HepG2 (cell line): ENCODE measurements around the gene INPP4B. TPM values are rescaled to one million over a fixed set of nuclear protein-coding genes. Genes with fewer than 3 reads are reported as not detected.

Experiments
- ATAC-seq: fragments of 200-7000 bp; cut with Tn5 transposase; 3 replicates; pipeline ENCODE4 v1.9.1; 2020; ENCODE audit warnings: mild to moderate bottlenecking, moderate library complexity
- BruUV-seq: library from RNA; stranded (reverse); fragments of 400-500 nt; replicated peaks from 2 replicates; lab custom pipeline; 2021; lab: Mats Ljungman, UMichigan
- CTCF ChIA-PET: fragments of 300-600 bp; formaldehyde crosslinking; extraction: SDS; loops from one replicate; lab custom pipeline; 2021; ENCODE audit warnings: low total read pairs, inconsistent platforms, low intra/inter-chr PET ratio; lab: Yijun Ruan, JAX
- POLR2A ChIA-PET: fragments of 350-600 bp; sonication (Branson Sonifier 250); formaldehyde crosslinking; loops from one replicate; lab custom pipeline; 2020; ENCODE audit warnings: antibody characterized with exemption, inconsistent platforms; lab: Yijun Ruan, JAX
- DNase-seq: peaks from one replicate; pipeline ENCODE4 v3.0.0-alpha.2; 2015; ENCODE audit warnings: low spot score
- FAIRE-seq: peaks from 3 replicates; lab custom pipeline; 2011; peaks lifted over from hg19 to GRCh38; lab: Jason Lieb, UNC
- H2AFZ ChIP-seq: one replicate; pipeline ENCODE4 v1.6.1; 2011; ENCODE audit warnings: low read length, inconsistent platforms
- H3K27ac ChIP-seq: fragments of 300-600 bp; 3 replicates; pipeline ENCODE4 v1.8.0; 2011; ENCODE audit warnings: mixed run types, mild to moderate bottlenecking, mixed read lengths, low read length, inconsistent platforms; ENCODE audit not compliant: insufficient read depth; ENCODE audit errors: extremely low read length
- H3K27me3 ChIP-seq, 2 experiments: fragments of 200-600 bp in 1 of 2; 2 replicates in 1 of 2; 3 replicates in 1 of 2; pipeline versions ENCODE4 v1.6.0 to v1.8.0; 2011; ENCODE audit warnings: low read length in 2 of 2, mild to moderate bottlenecking in 2 of 2, moderate library complexity in 2 of 2, inconsistent platforms in 1 of 2; ENCODE audit not compliant: insufficient read depth in 2 of 2, control insufficient read depth in 1 of 2
- H3K36me3 ChIP-seq, 2 experiments: fragments of 200-600 bp in 1 of 2; replicated peaks in 1 of 2; 2 replicates in 1 of 2; 3 replicates in 1 of 2; pipeline versions ENCODE4 v1.5.1 to v1.8.0; 2011; ENCODE audit warnings: low read length in 2 of 2, inconsistent platforms in 1 of 2; ENCODE audit not compliant: insufficient read depth in 2 of 2, control insufficient read depth in 1 of 2
- H3K4me1 ChIP-seq: 2 replicates; pipeline ENCODE4 v1.5.1; 2012; ENCODE audit warnings: low read length, inconsistent platforms; ENCODE audit not compliant: insufficient read depth
- H3K4me2 ChIP-seq: 2 replicates; pipeline ENCODE4 v1.6.0; 2011; ENCODE audit warnings: low read depth, low read length, inconsistent platforms
- H3K4me3 ChIP-seq, 3 experiments: fragments of 200-600 bp in 1 of 3; sonication (generic), shearing (Covaris generic) in 1 of 3; replicated peaks in 1 of 3; 2 replicates each; pipeline ENCODE4 v1.5.1; 2011 to 2016; ENCODE audit warnings: low read length in 3 of 3, inconsistent platforms in 2 of 3, low read depth in 2 of 3, mild to moderate bottlenecking in 2 of 3, control low read depth in 1 of 3, mixed read lengths in 1 of 3; ENCODE audit not compliant: insufficient read depth in 1 of 3
- H3K79me2 ChIP-seq: one replicate; pipeline ENCODE4 v1.6.1; 2011; ENCODE audit warnings: low read length, inconsistent platforms; ENCODE audit not compliant: insufficient read depth
- H3K9ac ChIP-seq: 2 replicates; pipeline ENCODE4 v1.6.0; 2011; ENCODE audit warnings: mild to moderate bottlenecking, low read depth, low read length, inconsistent platforms; ENCODE audit not compliant: insufficient read depth
- H3K9me3 ChIP-seq: 2 replicates; pipeline ENCODE4 v1.5.1; 2012; ENCODE audit warnings: mild to moderate bottlenecking, low read length
- H4K20me1 ChIP-seq: 2 replicates; pipeline ENCODE4 v1.6.0; 2011; ENCODE audit warnings: inconsistent platforms, mild to moderate bottlenecking, low read length, moderate library complexity; ENCODE audit not compliant: insufficient read depth
- GPBP1L1 ChIP-seq: sonication (generic); formaldehyde crosslinking; IDR thresholded peaks from 2 replicates; pipeline ENCODE4 v1.5.0; 2020; ENCODE audit warnings: mild to moderate bottlenecking, missing genetic modification reagents
- MAF1 ChIP-seq: sonication (generic); formaldehyde crosslinking; IDR thresholded peaks from 2 replicates; pipeline ENCODE4 v1.5.0; 2020; ENCODE audit warnings: missing genetic modification reagents, borderline replicate concordance
- PAF1 ChIP-seq: IDR thresholded peaks from 2 replicates; pipeline ENCODE4 v1.6.1; 2016; ENCODE audit warnings: missing genetic modification reagents, missing compliant biosample characterization
- SOX5 ChIP-seq: IDR thresholded peaks from 2 replicates; pipeline ENCODE4 v1.6.1; 2016; ENCODE audit warnings: borderline replicate concordance
- SP2 ChIP-seq: sonication (generic); formaldehyde crosslinking; IDR thresholded peaks from 2 replicates; pipeline ENCODE4 v1.5.1; 2020; ENCODE audit warnings: mild to moderate bottlenecking, missing genetic modification reagents
- ZNF207 ChIP-seq: fragments of 450-650 bp; IDR thresholded peaks from 2 replicates; pipeline ENCODE4 v1.6.1; 2016; ENCODE audit warnings: antibody characterized with exemption, borderline replicate concordance
- ZNF225 ChIP-seq: sonication (generic); formaldehyde crosslinking; IDR thresholded peaks from 2 replicates; pipeline ENCODE4 v1.4.0; 2020; ENCODE audit warnings: mild to moderate bottlenecking, missing genetic modification reagents
- ZNF44 ChIP-seq: sonication (generic); formaldehyde crosslinking; IDR thresholded peaks from 2 replicates; pipeline ENCODE4 v1.5.1; 2020; ENCODE audit warnings: mild to moderate bottlenecking, missing genetic modification reagents
- ZNF7 ChIP-seq: IDR thresholded peaks from 2 replicates; pipeline ENCODE4 v1.6.1; 2016; ENCODE audit warnings: missing biosample characterization, missing genetic modification reagents
- WGBS: methylation state at CpG from one replicate; pipeline ENCODE4 v1.1.6; 2017; ENCODE audit warnings: low lambda C conversion rate; 5-methylcytosine and 5-hydroxymethylcytosine counted together
- in situ Hi-C: cut with HindIII; loops from 2 replicates; pipeline ENCODE4 v1.10.0; 2017; ENCODE audit warnings: low pct_unique_long_range_greater_than_20kb; ENCODE audit not compliant: extremely low pct_ligation_motif_present
- intact Hi-C: fragments of 100-400 bp; cut with micrococcal nuclease; formaldehyde crosslinking; loops from one replicate; pipeline ENCODE4 v1.10.0; 2022; ENCODE audit not compliant: unreplicated experiment
- polyA plus RNA-seq, 8 experiments: library from polyadenylated mRNA; depleted of rRNA in 3 of 8; stranded (reverse) in 7 of 8; unstranded in 1 of 8; fragments of >200 nt; fragmentation: Illumina TruSeq in 4 of 8; extraction: Trizol in 4 of 8; gene quantifications; 2 replicates each; pipeline versions ENCODE4 v1.2.1 to v1.2.3, GENCODE V29; 2011 to 2016; ENCODE audit warnings: low read depth in 4 of 8, missing spikeins in 1 of 8, mixed read lengths in 1 of 8; ENCODE audit not compliant: insufficient read depth in 1 of 8
- total RNA-seq, 5 experiments: library from RNA; depleted of rRNA; stranded (reverse); fragments of >200 nt; fragmentation: Illumina TruSeq; extraction: Trizol; gene quantifications; 2 replicates each; pipeline ENCODE4 v1.2.3, GENCODE V29; 2016; ENCODE audit warnings: low read depth in 1 of 5

The INPP4B gene
- total and polyA plus RNA-seq, 2 of the 13 experiments (the other 11 are each of a cell fraction or from before 2014, with no cell fraction given) = not detected

GRCh38 chr4:142262956-142263355, 583.1 kb downstream of the INPP4B start:
- FAIRE-seq = no peak
- intact Hi-C loops = no loop called here
- no peak overlapping the region for H3K4me3 ChIP-seq
- no peaks in the 10 kb centered on the region for H3K79me2 ChIP-seq
- no peaks in the 10 kb centered on the region for H4K20me1 ChIP-seq
- ATAC-seq = no peak
- DNase-seq = no peak
- no TSS peak for BruUV-seq
- no peak overlapping the region for H3K4me2 ChIP-seq
- H3K36me3 ChIP-seq = no peaks in the 10 kb centered on the region
- H3K9ac ChIP-seq = no peak overlapping the region
- in situ Hi-C loops = no loop called here
- WGBS = 0% methylated on average over 2 of the region's 2 CpGs
- no peak overlapping the region for H2AFZ ChIP-seq
- H3K27me3 ChIP-seq = no peaks in the 10 kb centered on the region
- TF ChIP-seq SOX5 (CRISPR knock-in tag) (no peak), PAF1 (CRISPR knock-in tag) (no peak), MAF1 (CRISPR knock-in tag) (no peak), ZNF44 (CRISPR knock-in tag) (no peak), GPBP1L1 (no peak), ZNF7 (CRISPR knock-in tag) (no peak), ZNF225 (CRISPR knock-in tag) (no peak), ZNF207 (no peak)
- POLR2A ChIA-PET = no interaction called here
- no peaks in the 10 kb centered on the region for H3K9me3 ChIP-seq
- no peak overlapping the region for H3K27ac ChIP-seq
- CTCF ChIA-PET = no interaction called here
- H3K4me1 ChIP-seq = no peaks in the 10 kb centered on the region

GRCh38 chr4:142248946-142249345, 597.2 kb downstream of the INPP4B start:
- CTCF ChIA-PET = no interaction called here

More at GRCh38 chr4:142248946-142249345, 597.2 kb downstream of the INPP4B start:
- in situ Hi-C loops = no loop called here
- 58% methylated on average over 1 of the region's 1 CpG for WGBS
- no peak for FAIRE-seq
- H3K4me3 ChIP-seq = no peak overlapping the region
- ATAC-seq = no peak
- intact Hi-C loops = no loop called here
- TF ChIP-seq SP2 (CRISPR knock-in tag) = no peak
- H3K27me3 ChIP-seq = no peaks in the 10 kb centered on the region
- H3K4me1 ChIP-seq = no peaks in the 10 kb centered on the region
- H2AFZ ChIP-seq = no peak overlapping the region
- no peak overlapping the region for H3K4me2 ChIP-seq
- H3K27ac ChIP-seq = no peak overlapping the region
- no peaks in the 10 kb centered on the region for H3K79me2 ChIP-seq
- no peaks in the 10 kb centered on the region for H3K9me3 ChIP-seq
- no TSS peak for BruUV-seq
- POLR2A ChIA-PET = no interaction called here
- H3K9ac ChIP-seq = no peak overlapping the region
- H4K20me1 ChIP-seq = no peaks in the 10 kb centered on the region
- H3K36me3 ChIP-seq = no peaks in the 10 kb centered on the region
- DNase-seq = no peak
